ENCODE results near the gene AQP5.

AQP5 gene

DNA sequence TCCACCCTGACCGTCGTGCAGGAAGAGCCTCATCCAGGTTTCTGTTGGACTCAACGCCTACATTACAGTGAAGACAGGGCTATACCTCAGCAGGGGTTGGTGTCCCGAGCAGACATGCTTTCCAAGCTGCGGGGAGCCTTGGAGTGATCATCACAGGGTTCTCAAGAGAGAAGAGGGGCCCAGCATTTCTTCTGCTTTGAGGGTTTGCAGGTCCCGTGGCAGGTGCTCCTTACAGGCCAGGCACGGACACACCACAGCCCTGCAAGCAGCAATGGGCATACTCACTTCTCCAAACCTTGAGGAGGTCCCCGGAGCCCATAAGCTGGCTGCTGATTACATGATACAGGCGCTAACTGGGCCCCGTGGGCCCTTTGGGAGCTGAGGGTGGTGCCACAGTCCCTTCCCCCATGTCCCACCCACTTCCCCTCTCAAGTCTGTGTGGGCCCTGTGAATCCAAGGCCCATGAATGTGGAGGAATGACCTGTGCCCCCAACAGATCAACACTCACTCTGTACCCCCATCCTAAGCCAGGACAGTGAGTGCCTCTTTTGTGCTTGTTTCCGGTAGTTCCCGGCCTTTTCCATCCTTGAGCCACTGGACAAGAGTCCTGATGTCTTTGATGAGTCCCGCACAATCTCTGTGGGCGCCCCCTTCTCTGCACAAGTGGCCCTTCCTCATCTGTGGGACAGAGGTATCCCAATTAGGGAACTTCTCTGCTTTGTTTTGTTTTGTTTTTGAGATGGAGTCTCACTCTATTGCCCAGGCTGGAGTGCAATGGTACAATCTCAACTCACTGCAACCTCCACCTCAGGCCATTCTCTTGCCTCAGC is 10.0 kb upstream of the AQP5 start:
- no peak for DNase-seq

DNA sequence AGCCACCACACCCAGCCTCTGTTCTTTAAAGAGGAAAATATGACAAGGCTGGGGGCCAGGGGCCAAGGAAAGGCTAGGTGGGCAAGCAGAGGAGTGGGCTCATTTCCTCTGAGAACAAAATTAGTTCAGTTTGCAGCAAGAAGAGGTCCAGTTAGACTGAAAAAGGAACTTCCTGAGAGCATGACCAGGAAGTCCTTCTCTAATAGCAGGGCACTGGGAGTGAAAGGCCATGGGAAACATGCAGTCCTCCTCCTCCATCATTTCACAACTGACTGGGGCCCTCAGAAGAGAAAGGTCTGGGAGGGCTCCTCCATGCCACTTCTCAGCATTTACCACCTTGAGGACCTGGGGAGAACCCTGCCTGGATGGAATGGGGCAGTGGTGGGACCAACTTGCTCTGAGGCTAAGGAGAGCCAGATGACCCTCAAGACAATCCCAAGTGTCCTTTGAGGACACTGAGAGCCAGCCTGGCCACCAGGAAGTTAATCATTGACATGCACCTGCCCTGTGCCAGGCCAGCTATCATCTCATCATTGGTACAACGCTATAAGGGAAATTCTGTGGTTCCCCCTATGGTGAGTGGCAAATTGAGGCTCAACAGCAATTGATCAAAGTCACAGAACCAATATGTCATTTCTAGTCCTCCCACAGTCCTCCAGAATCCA is 9.1 kb upstream of the AQP5 start:
- DNase-seq = no peak

GRCh38 chr12:49953151-49953550 is 8.5 kb upstream of the AQP5 start:
- DNase-seq = no peak

- no peak for DNase-seq
These were observed 7.5 kb upstream of the AQP5 start for GRCh38 chr12:49953961-49954846.

DNA sequence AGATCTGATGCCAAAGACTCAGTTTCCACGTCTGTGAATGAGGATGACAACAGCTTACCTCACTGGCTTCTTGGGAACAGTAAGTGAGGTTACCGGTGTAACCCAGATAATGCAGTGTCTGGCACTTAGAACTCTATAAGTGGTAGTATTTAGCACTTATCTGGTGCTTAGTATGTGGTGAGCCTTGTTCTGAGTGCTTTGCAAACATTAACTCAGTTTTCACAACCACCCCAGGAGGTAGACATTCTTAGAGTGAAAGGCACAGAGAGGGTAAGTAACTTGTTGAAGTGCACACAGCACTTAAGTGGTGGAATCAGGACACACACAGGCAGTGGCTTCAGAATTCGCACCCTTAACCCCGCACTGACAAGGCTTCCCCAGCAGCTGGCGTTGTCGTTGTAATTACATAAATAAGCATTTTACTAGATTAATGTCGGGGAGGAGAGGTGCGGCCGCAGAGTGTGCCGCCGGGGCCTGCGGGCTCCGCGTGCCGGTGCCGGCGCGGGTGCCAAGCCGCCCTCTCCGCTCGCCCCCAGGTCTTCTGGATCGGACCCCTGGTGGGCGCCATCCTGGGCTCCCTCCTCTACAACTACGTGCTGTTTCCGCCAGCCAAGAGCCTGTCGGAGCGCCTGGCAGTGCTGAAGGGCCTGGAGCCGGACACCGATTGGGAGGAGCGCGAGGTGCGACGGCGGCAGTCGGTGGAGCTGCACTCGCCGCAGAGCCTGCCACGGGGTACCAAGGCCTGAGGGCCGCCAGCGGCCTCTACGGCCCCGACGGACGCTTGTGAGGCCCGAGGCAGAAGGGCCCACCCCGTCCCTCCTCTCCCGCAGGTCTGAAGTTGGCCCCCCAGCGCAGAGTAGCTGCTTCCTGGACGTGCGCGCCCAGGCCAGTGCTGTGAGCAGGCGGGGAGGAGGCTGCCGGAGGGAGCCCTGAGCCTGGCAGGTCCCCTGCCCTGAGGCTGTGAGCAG is 6.5 kb upstream of the AQP5 start:
- DNase-seq = no peak

- no peak for DNase-seq
These were observed 5.6 kb upstream of the AQP5 start for GRCh38 chr12:49955899-49956662.

DNA sequence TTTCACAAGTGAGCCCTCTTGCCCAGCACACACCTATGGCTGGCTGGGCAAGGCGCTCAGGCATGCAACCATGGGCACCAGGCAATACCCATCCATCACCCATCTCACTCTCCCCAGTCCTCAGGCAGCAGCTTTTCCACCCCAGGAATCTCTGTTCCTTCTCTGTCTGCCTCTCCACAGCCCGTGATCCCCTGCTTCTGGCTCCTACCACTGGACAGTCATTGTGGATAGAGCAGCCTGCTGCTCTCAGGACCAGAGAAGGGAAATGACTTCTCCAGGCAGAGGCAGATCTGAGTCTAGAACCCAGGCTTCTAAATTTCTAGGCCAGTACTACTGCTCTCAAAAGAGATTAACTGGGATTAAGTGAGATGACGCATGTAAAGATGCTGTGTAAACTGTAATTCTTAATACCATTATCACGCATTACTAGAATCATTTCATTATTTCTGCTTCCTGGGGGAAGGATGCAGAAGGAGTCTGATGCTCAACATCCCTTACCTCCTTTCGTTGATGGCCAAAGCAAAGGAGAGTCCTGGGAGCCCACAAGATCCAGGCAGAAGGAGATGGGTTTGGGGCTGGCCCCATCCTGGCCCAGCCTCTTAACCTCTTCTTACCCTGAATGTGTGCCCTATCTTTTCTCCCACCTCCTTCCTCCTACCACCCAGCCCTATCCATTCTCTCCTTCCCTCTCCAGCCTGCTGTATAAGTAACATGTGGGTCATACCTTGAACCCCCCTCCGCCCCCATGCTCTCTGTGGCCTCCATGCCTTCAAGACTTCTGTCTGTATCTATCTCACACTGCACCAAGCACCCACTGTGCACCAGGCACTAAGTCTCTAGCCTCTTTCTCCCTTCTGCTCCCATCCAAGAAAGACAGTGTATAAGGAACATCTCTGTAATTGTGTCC is 4.8 kb upstream of the AQP5 start:
- DNase-seq = no peak

- DNase-seq = no peak
These were observed 4.1 kb upstream of the AQP5 start for GRCh38 chr12:49957570-49957967.

DNA sequence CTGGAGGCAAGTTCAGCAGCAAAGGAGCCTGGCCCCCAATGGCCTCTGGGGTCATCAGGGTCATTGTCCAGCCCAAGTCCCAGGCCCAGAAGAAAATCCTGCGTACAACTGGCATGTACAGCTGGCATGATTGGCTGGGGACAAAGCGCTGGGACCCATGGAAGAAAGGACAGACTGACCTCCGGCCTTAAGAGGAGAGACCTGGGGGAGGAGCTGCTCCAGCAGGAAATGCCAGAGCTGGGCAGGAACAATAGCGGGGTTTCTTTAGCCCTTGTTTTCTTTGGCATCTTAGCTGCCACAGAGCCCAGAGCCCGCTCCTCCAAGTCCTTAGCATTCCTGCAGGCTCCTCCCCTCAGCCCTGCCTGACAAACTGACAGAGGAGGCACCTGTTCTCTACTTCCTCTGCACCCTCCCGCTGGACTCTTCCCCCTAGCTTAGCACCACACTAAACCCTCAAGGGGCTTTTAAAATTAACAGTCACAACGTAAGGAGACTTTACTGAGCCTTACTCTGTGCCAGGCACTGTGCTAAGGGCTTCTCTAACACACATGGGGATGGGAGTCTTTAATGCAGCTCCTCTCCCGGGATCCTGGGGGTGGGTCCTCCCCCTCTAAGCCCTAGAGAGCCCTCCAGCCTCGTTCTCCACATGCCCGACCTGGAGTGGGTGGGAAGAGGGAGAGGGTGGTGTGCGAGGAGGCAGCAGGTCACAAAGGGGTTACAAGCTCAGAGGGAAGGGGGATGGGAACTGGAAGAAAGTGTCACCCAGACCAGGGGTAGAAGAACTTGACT is 1.8 kb upstream of the AQP5 start:
- DNase-seq = no peak

- no peak for DNase-seq
These were observed 1.1 kb upstream of the AQP5 start for GRCh38 chr12:49960474-49961110.

- no peak for DNase-seq
These were observed 507 bp downstream of the AQP5 start for GRCh38 chr12:49961993-49962764.

GRCh38 chr12:49962861-49963765 is 1.4 kb downstream of the AQP5 start:
- DNase-seq = no peak

GRCh38 chr12:49963976-49964815 is 2.5 kb downstream of the AQP5 start:
- DNase-seq = no peak

DNA sequence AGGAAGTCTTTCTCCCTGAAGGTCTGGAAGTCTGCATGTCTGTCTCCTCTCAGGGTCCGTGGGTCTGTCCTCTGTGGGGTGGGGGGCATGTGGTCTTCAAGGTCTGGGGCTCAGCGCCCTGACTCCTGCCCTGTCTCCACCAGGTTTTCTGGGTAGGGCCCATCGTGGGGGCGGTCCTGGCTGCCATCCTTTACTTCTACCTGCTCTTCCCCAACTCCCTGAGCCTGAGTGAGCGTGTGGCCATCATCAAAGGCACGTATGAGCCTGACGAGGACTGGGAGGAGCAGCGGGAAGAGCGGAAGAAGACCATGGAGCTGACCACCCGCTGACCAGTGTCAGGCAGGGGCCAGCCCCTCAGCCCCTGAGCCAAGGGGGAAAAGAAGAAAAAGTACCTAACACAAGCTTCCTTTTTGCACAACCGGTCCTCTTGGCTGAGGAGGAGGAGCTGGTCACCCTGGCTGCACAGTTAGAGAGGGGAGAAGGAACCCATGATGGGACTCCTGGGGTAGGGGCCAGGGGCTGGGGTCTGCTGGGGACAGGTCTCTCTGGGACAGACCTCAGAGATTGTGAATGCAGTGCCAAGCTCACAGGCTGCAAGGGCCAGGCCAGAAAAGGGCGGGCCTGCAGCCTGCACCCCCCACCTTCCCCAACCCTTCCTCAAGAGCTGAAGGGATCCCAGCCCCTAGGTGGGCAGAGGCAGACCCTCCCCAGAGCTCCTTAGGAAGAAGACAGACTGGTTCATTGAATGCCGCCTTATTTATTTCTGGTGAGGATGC is 3.4 kb downstream of the AQP5 start:
- no peak for DNase-seq

DNA sequence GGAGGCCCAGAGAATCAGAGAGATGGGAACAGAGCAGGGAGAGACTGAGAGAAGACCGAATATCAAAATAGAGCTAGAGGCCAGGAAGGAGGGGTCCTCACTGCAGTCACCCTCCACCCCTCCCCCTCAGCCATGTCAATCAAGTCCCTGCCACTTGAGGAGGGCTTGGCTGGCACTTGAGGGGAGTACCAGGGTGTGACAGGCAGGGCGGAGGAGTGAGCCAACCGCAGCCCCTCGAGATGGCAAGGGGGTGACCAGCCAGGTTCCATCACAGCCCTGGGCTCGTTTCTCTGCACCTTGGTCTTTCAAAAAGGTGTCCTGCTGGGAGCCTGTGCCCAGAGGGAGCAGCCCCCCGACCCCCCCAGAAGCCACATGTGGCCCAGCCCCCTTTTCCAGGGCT is 4.2 kb downstream of the AQP5 start:
- no peak for DNase-seq

All from activated CD4-positive, alpha-beta T cell treated with anti-CD3 and anti-CD28 coated beads for 4 hours (primary cell).